Left renal cortex interstitium (tissue), 4 donors: ENCODE results near the gene MAGOH. TPM values are rescaled to one million over a fixed set of nuclear protein-coding genes. Genes with fewer than 3 reads are reported as not detected.
"Not testable (repeated sequence)": the region's sequence is repeated elsewhere in the genome, so short reads cannot be mapped to it uniquely, and the experiment has no call there.

Experiments used
- DNase-seq, 4 donors: peaks; one replicate each; pipeline ENCODE4 v3.0.0-alpha.2; 2013; ENCODE audit warnings: low read depth in 4 of 4, low spot score in 2 of 4, missing footprints in 1 of 4
- polyA plus RNA-seq, 4 donors: library from polyadenylated mRNA; unstranded; fragments of 120-200 nt; gene quantifications; one replicate each; pipeline ENCODE4 v1.2.1, GENCODE V29; 2013; ENCODE audit not compliant: insufficient read length in 4 of 4

The MAGOH gene
- polyA plus RNA-seq, 4 donors: 78.6 to 94.4 (median 92.6) TPM

- DNase-seq: no peak
Observed at GRCh38 chr1:53195246-53196016, 42.9 kb downstream of the MAGOH start.

GRCh38 chr1:53190210-53190611 lies 48.1 kb downstream of the MAGOH start:
- DNase-seq: no peak

- no peak for DNase-seq
Observed at GRCh38 chr1:53189061-53189460, 49.3 kb downstream of the MAGOH start.

- DNase-seq: no peak
Observed at GRCh38 chr1:53188099-53188498, 50.2 kb downstream of the MAGOH start.

- no peak for DNase-seq
Observed at GRCh38 chr1:53187401-53187800, 50.9 kb downstream of the MAGOH start.

GRCh38 chr1:53186533-53186932 lies 51.8 kb downstream of the MAGOH start:
- no peak for DNase-seq

- not testable (repeated sequence) for DNase-seq
Observed at GRCh38 chr1:53185955-53186297, 52.4 kb downstream of the MAGOH start.

GRCh38 chr1:53183095-53183990 lies 55.0 kb downstream of the MAGOH start:
- DNase-seq: no peak

GRCh38 chr1:53182716-53183094 lies 55.6 kb downstream of the MAGOH start:
- no peak for DNase-seq

- DNase-seq: peak in 3 of 4 donors; percentile 48 to 87 (median 69)
Observed at GRCh38 chr1:53182111-53182593, 56.2 kb downstream of the MAGOH start.

GRCh38 chr1:53180951-53181350 lies 57.4 kb downstream of the MAGOH start:
- DNase-seq: no peak

GRCh38 chr1:53180226-53180625 lies 58.1 kb downstream of the MAGOH start:
- DNase-seq: no peak

Other genes starting within 250 kb of the MAGOH start
- 1 to 10 TPM; 1.6 to 3.1 (median 2.2) TPM for gene PODN, start 176.3 kb downstream of the MAGOH start, polyA plus RNA-seq
- under 1 TPM; 0.11 to 0.26 (median 0.14) TPM for gene SLC1A7, start 95.9 kb downstream of the MAGOH start, polyA plus RNA-seq
- 10 to 100 TPM; 28.2 to 33.0 (median 30.3) TPM for gene CPT2, start 41.7 kb downstream of the MAGOH start, polyA plus RNA-seq
- gene CZIB, start 17.9 kb downstream of the MAGOH start, polyA plus RNA-seq: 10 to 100 TPM; 81.1 to 90.8 (median 87.3) TPM
- 10 to 100 TPM in 1 of 4 donors, 1 to 10 TPM in 3; 3.4 to 11.5 (median 6.3) TPM for gene LRP8, start 89.6 kb upstream of the MAGOH start, polyA plus RNA-seq
- gene DMRTB1, start 220.9 kb upstream of the MAGOH start, polyA plus RNA-seq: under 1 TPM in 2 of 4 donors, not detected in 2; 0.13 to 0.18 TPM